K562 (cell line): ENCODE results near the gene SLC25A14. TPM values are rescaled to one million over a fixed set of nuclear protein-coding genes. Genes with fewer than 3 reads are reported as not detected.

Source experiments
- ASH1L ChIP-seq: fragments of 450-650 bp; IDR thresholded peaks from 2 replicates; pipeline ENCODE4 v1.6.1; 2018; ENCODE audit warnings: borderline replicate concordance, mild to moderate bottlenecking, low read depth; ENCODE audit not compliant: partially characterized antibody
- CBX5 ChIP-seq: IDR thresholded peaks from 2 replicates; pipeline ENCODE4 v1.6.1; 2014; ENCODE audit warnings: low read depth, borderline replicate concordance
- CEBPB ChIP-seq: fragments of 450-650 bp; IDR thresholded peaks from 2 replicates; pipeline ENCODE4 v1.6.1; 2016; ENCODE audit warnings: missing genetic modification characterization, missing compliant biosample characterization
- E2F8 ChIP-seq: fragments of 450-650 bp; IDR thresholded peaks from 2 replicates; pipeline ENCODE4 v1.7.1; 2018; ENCODE audit warnings: mild to moderate bottlenecking, low read depth; ENCODE audit not compliant: partially characterized antibody
- ESRRB ChIP-seq: fragments of 250-450 bp; sonication (Bioruptor Pico); IDR thresholded peaks from 2 replicates; pipeline ENCODE4 v1.5.0; 2020; ENCODE audit warnings: mild to moderate bottlenecking, moderate library complexity, borderline replicate concordance
- GATA2 ChIP-seq: sonication (generic); formaldehyde crosslinking; IDR thresholded peaks from 2 replicates; pipeline ENCODE4 v1.4.0; 2020; ENCODE audit warnings: mild to moderate bottlenecking, missing genetic modification reagents
- GTF2B ChIP-seq: IDR thresholded peaks from 2 replicates; pipeline ENCODE4 v1.6.1; 2011; ENCODE audit not compliant: insufficient read length; ENCODE audit errors: extremely low read depth
- HCFC1 ChIP-seq: IDR thresholded peaks from 2 replicates; pipeline ENCODE4 v1.6.1; 2012; ENCODE audit warnings: low read depth, low read length, improper control_type of control experiment
- HDAC1 ChIP-seq, 2 experiments: fragments of 450-650 bp; IDR thresholded peaks; 2 replicates each; pipeline ENCODE4 v1.6.1; 2016 to 2017; ENCODE audit warnings: inconsistent platforms in 1 of 2, mild to moderate bottlenecking in 1 of 2, moderate library complexity in 1 of 2
- HNRNPH1 ChIP-seq: fragments of 200-400 bp; formaldehyde crosslinking; optimal IDR thresholded peaks from 2 replicates; pipeline ENCODE3; 2017; ENCODE audit warnings: low read depth, mild to moderate bottlenecking, low read length, moderate library complexity
- MECOM ChIP-seq: fragments of 250-450 bp; sonication (Bioruptor Pico); IDR thresholded peaks from 2 replicates; pipeline ENCODE4 v1.8.0; 2022; ENCODE audit warnings: inconsistent platforms
- NRF1 ChIP-seq, 2 experiments: fragments of 450-650 bp; IDR thresholded peaks in 1 of 2; conservative IDR thresholded peaks in 1 of 2; 2 replicates each; pipeline ENCODE4 v1.6.1; 2014; ENCODE audit warnings: mild to moderate bottlenecking in 2 of 2
- POLR2G ChIP-seq: fragments of 200-400 bp; formaldehyde crosslinking; IDR thresholded peaks from 2 replicates; pipeline ENCODE4 v1.6.1; 2017; ENCODE audit warnings: low read depth, mild to moderate bottlenecking, antibody characterized with exemption, low read length, moderate library complexity
- TSHZ1 ChIP-seq: fragments of 250-450 bp; sonication (Bioruptor Pico); IDR thresholded peaks from 2 replicates; pipeline ENCODE4 v1.4.0; 2020; ENCODE audit warnings: mild to moderate bottlenecking, moderate library complexity
- ZKSCAN8 ChIP-seq: fragments of 200-800 bp; sonication (Bioruptor generic); IDR thresholded peaks from 2 replicates; pipeline ENCODE4 v1.6.1; 2016; ENCODE audit warnings: missing genetic modification characterization, missing compliant biosample characterization
- ZNF395 ChIP-seq: fragments of 200-800 bp; sonication (Bioruptor generic); IDR thresholded peaks from 2 replicates; pipeline ENCODE4 v1.6.1; 2017; ENCODE audit warnings: missing genetic modification characterization, missing compliant biosample characterization
- ZNF436 ChIP-seq: fragments of 250-450, 450-650 bp; sonication (Bioruptor Pico); formaldehyde crosslinking; IDR thresholded peaks from 2 replicates; pipeline ENCODE4 v1.7.0; 2020; ENCODE audit warnings: mild to moderate bottlenecking
- ZNF551 ChIP-seq: fragments of 250-450 bp; sonication (Bioruptor Pico); IDR thresholded peaks from 2 replicates; pipeline ENCODE4 v1.5.0; 2021; ENCODE audit warnings: mild to moderate bottlenecking, moderate library complexity
- polyA plus RNA-seq, 8 experiments: library from polyadenylated mRNA; depleted of rRNA in 4 of 8; stranded (reverse) in 5 of 8; unstranded in 3 of 8; fragments of >200 nt; fragmentation: Nextera tagmentation in 2 of 8; fragmentation: Illumina TruSeq in 1 of 8; extraction: Ambion mirVana in 2 of 8; extraction: Trizol in 1 of 8; gene quantifications; 2 replicates each; pipeline versions ENCODE4 v1.2.1 to v1.2.3, GENCODE V29; 2011 to 2014; ENCODE audit warnings: inconsistent platforms in 1 of 8, missing spikeins in 1 of 8
- total RNA-seq, 7 experiments: library from RNA; depleted of rRNA in 6 of 7; stranded (reverse); fragments of >200 nt in 6 of 7; fragmentation: Illumina TruSeq in 2 of 7; extraction: Trizol in 2 of 7; gene quantifications; 2 replicates each; pipeline versions ENCODE4 v1.2.1 to v1.2.3, GENCODE V29; 2011 to 2021; ENCODE audit warnings: low replicate concordance in 1 of 7

The SLC25A14 gene
- total and polyA plus RNA-seq, 9 of the 15 experiments (the other 6 are each of a cell fraction or from before 2014, with no cell fraction given): 9.5 to 33.3 (median 15.8) TPM

- no peak for TF ChIP-seq ZKSCAN8 (CRISPR knock-in tag)
- TF ChIP-seq CEBPB (tag): no peak
- TF ChIP-seq HCFC1: peak; percentile 56; the same call in 1 of the 2 replicates
- no peak for TF ChIP-seq ZNF551 (CRISPR knock-in tag)
- no peak for TF ChIP-seq CBX5
- TF ChIP-seq ZNF436: no peak
- no peak for TF ChIP-seq GATA2 (CRISPR knock-in tag)
- TF ChIP-seq MECOM (CRISPR knock-in tag): no peak
- TF ChIP-seq POLR2G: peak; percentile 92
- TF ChIP-seq ASH1L: peak; percentile 20
- peak; percentile 78 for TF ChIP-seq E2F8
- TF ChIP-seq HNRNPH1: no peak
- TF ChIP-seq GTF2B: no peak
- peak; percentile 50; the same call in 1 of the 2 replicates for TF ChIP-seq ZNF395 (CRISPR knock-in tag)
- no peak for TF ChIP-seq ESRRB (CRISPR knock-in tag)
- TF ChIP-seq TSHZ1 (CRISPR knock-in tag): no peak
- TF ChIP-seq HDAC1 (IDR thresholded peaks at IDR 0.05): peak in 1 of 2 experiments; percentile 84; a peak in 2 of 4 replicates
- peak; percentile 47 to 64 for TF ChIP-seq NRF1 (conservative IDR thresholded peaks at IDR 0.05 in 1 of 2, IDR thresholded peaks at IDR 0.05 in 1 of 2)
Measured at GRCh38 chrX:130339408-130340222, at the start of gene SLC25A14 (continued).
